GM12891 (cell line): ENCODE measurements around the gene DAB1.
A peak's percentile ranks its signal among the peaks of the same experiment; 100 is the strongest.

Experiments used
- DNase-seq: peaks from one replicate; pipeline ENCODE4 v3.0.0; 2011; ENCODE audit warnings: low spot score; ENCODE audit not compliant: insufficient read length
- FAIRE-seq: peaks from 2 replicates; lab custom pipeline; 2011; peaks lifted over from hg19 to GRCh38; lab: Jason Lieb, UNC
- PAX5 ChIP-seq: IDR thresholded peaks from 2 replicates; pipeline ENCODE4 v1.6.1; 2011; ENCODE audit warnings: low read length, moderate library complexity, mild to moderate bottlenecking; ENCODE audit not compliant: insufficient read depth, severe bottlenecking
- POLR2A ChIP-seq: IDR thresholded peaks from 2 replicates; pipeline ENCODE4 v1.6.1; 2011; ENCODE audit warnings: low read depth, low read length, control low read depth
- POLR2AphosphoS5 ChIP-seq: IDR thresholded peaks from 2 replicates; pipeline ENCODE4 v1.6.1; 2011; ENCODE audit warnings: low read depth, low read length, control low read depth
- POU2F2 ChIP-seq: IDR thresholded peaks from 2 replicates; pipeline ENCODE4 v1.6.1; 2011; ENCODE audit warnings: low read depth, mild to moderate bottlenecking, control low read depth, low read length, moderate library complexity
- SPI1 ChIP-seq: IDR thresholded peaks from 2 replicates; pipeline ENCODE4 v1.6.1; 2011; ENCODE audit warnings: low read depth, low read length, control low read depth
- TAF1 ChIP-seq: IDR thresholded peaks from 2 replicates; pipeline ENCODE4 v1.6.1; 2011; ENCODE audit warnings: low read depth, low read length, control low read depth

Gene DAB1

GRCh38 chr1:57172040-57172439 is 251.8 kb downstream of the DAB1 start:
- FAIRE-seq (no peak), DNase-seq (no peak)
- TF ChIP-seq SPI1: no peak
- TF ChIP-seq POLR2AphosphoS5: no peak
- no peak for TF ChIP-seq TAF1
- TF ChIP-seq POU2F2: no peak
- no peak for TF ChIP-seq POLR2A
- TF ChIP-seq PAX5: no peak

- FAIRE-seq (no peak), DNase-seq (no peak)
- peak; percentile 78 for TF ChIP-seq SPI1
- no peak for TF ChIP-seq POU2F2
These were observed 255.9 kb downstream of the DAB1 start for GRCh38 chr1:57167997-57168396.

- no peak for FAIRE-seq
- TF ChIP-seq SPI1 (no peak), POLR2AphosphoS5 (no peak), PAX5 (no peak), POU2F2 (no peak), POLR2A (no peak), TAF1 (no peak)
- no peak for DNase-seq
These were observed 258.3 kb downstream of the DAB1 start for GRCh38 chr1:57165546-57165945.

- peak; percentile 21; the same call in 1 of the 2 replicates for TF ChIP-seq SPI1
- TF ChIP-seq POLR2A: no peak
- DNase-seq (no peak), FAIRE-seq (no peak)
These were observed 259.3 kb downstream of the DAB1 start for GRCh38 chr1:57164584-57164983.

- FAIRE-seq (no peak), DNase-seq (no peak)
- TF ChIP-seq POLR2AphosphoS5: no peak
- TF ChIP-seq SPI1: no peak
- no peak for TF ChIP-seq TAF1
- no peak for TF ChIP-seq PAX5
- TF ChIP-seq POU2F2: no peak
- TF ChIP-seq POLR2A: no peak
These were observed 260.1 kb downstream of the DAB1 start for GRCh38 chr1:57163789-57164188.

GRCh38 chr1:57163325-57163724 is 260.5 kb downstream of the DAB1 start:
- no peak for TF ChIP-seq POLR2AphosphoS5
- TF ChIP-seq POU2F2: no peak
- TF ChIP-seq TAF1: no peak
- no peak for TF ChIP-seq POLR2A
- no peak for TF ChIP-seq PAX5
- no peak for TF ChIP-seq SPI1
- DNase-seq (no peak), FAIRE-seq (no peak)

- TF ChIP-seq POLR2A (no peak), PAX5 (no peak), POU2F2 (no peak), POLR2AphosphoS5 (no peak), SPI1 (no peak), TAF1 (no peak)
- no peak for DNase-seq
- no peak for FAIRE-seq
These were observed 261.1 kb downstream of the DAB1 start for GRCh38 chr1:57162607-57163261.

GRCh38 chr1:57160594-57160993 is 263.3 kb downstream of the DAB1 start:
- FAIRE-seq (no peak), DNase-seq (no peak)
- TF ChIP-seq SPI1: no peak
- no peak for TF ChIP-seq POLR2AphosphoS5
- TF ChIP-seq POU2F2: no peak
- TF ChIP-seq TAF1: no peak
- TF ChIP-seq PAX5: no peak
- TF ChIP-seq POLR2A: no peak

- TF ChIP-seq POU2F2 (no peak), SPI1 (no peak), PAX5 (no peak), POLR2A (no peak), TAF1 (no peak), POLR2AphosphoS5 (no peak)
- FAIRE-seq (no peak), DNase-seq (no peak)
These were observed 265.3 kb downstream of the DAB1 start for GRCh38 chr1:57158604-57158998.

- FAIRE-seq: no peak
- no peak for TF ChIP-seq POU2F2
- TF ChIP-seq POLR2A: no peak
- no peak for TF ChIP-seq SPI1
- TF ChIP-seq PAX5: no peak
- TF ChIP-seq POLR2AphosphoS5: no peak
- TF ChIP-seq TAF1: no peak
- no peak for DNase-seq
These were observed 265.8 kb downstream of the DAB1 start for GRCh38 chr1:57157818-57158603.
